ENCODE measurements around the gene ELF3.
"Not testable (repeated sequence)": the region's sequence is repeated elsewhere in the genome, so short reads cannot be mapped to it uniquely, and the experiment has no call there.

Gene ELF3

GRCh38 chr1:202015662-202015937, 5.2 kb downstream of the ELF3 start:
- TF ChIP-seq, protein P1, sequence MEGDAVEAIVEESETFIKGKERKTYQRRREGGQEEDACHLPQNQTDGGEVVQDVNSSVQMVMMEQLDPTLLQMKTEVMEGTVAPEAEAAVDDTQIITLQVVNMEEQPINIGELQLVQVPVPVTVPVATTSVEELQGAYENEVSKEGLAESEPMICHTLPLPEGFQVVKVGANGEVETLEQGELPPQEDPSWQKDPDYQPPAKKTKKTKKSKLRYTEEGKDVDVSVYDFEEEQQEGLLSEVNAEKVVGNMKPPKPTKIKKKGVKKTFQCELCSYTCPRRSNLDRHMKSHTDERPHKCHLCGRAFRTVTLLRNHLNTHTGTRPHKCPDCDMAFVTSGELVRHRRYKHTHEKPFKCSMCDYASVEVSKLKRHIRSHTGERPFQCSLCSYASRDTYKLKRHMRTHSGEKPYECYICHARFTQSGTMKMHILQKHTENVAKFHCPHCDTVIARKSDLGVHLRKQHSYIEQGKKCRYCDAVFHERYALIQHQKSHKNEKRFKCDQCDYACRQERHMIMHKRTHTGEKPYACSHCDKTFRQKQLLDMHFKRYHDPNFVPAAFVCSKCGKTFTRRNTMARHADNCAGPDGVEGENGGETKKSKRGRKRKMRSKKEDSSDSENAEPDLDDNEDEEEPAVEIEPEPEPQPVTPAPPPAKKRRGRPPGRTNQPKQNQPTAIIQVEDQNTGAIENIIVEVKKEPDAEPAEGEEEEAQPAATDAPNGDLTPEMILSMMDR (IDR thresholded peaks at IDR 0.05; ENCODE audit: low read depth, low read length): no peak
- no peak for DNase-seq (ENCODE audit: extremely low read depth, low read depth)

DNA sequence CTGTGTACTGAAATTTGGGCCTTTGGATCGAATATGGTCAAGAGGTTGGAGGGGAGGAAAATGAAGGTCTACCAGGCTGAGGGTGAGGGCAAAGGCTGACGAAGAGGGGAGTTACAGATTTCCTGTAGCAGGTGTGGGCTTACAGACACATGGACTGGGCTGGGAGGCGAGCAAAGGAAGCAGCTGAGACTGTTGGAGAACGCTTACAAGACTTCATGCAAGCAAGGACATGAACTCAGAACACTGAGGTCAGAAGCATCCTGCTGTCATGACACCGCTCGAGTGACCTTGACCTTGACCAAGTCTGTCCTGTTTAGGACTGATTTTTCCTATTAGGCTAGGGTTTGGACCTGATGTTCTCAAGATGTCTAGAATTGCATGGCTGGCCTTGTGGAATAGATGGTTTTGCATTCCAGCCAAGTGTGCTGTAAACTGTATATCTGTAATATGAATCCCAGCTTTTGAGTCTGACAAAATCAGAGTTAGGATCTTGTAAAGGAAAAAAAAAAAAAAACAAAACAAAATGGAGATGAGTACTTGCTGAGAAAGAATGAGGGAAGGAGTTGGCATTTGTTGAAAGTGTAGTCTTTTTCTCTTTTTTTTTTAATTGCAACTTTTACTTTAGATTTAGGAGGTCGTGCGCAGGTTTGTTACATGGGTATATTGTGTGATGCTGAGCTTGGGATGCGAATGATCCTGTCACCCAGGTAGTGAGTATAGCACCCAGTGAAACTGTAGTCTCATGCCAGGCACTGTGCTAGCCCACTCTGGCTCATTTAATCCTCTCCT, 5.8 kb downstream of the ELF3 start:
- DNase-seq (ENCODE audit: extremely low read depth, low read depth): peak; percentile 44
- TF ChIP-seq, protein P1 (IDR thresholded peaks at IDR 0.05; ENCODE audit: low read depth, low read length): no peak

GRCh38 chr1:202016811-202017748, 6.7 kb downstream of the ELF3 start:
- no peak for DNase-seq (ENCODE audit: extremely low read depth, low read depth)
- TF ChIP-seq, protein P1 (IDR thresholded peaks at IDR 0.05; ENCODE audit: low read depth, low read length): no peak

DNA sequence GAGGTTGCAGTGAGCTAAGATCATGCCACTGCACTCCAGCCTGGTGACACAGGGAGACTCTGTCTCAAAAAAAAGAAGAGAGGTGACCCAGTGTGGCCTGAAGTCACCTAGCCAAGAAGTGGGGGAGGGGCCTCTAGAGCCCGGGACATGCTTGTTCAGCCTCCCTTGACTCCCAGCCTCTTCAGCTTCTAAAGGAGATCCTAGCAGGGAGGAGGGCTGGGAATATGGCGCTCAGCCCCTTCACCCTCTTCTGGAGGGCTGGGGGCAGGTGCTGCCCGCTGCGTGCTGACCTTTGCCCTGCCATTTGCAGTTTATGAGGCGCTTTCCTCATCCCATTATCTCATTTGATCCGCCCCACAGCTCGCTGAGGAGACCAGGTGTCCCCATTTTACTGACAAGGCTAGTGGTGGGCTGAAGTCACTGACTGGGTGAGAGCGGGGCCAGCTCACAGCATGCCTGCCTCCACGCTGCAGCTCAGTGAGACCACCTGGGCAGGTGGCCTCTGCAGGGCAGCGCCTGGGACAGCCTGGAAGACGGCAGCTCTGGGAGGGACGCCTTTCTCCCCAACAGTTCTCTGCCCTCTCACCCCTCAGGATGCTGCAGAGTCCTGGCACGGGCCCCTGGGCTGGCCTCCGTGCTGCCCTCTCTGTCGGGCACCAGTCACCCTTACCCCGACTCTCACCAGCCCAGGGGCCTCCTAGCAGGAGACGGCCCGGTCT, 7.5 kb downstream of the ELF3 start:
- DNase-seq (ENCODE audit: extremely low read depth, low read depth): no peak
- TF ChIP-seq, protein P1 (IDR thresholded peaks at IDR 0.05; ENCODE audit: low read depth, low read length): no peak

GRCh38 chr1:202018468-202019234, 8.3 kb downstream of the ELF3 start:
- DNase-seq (ENCODE audit: extremely low read depth, low read depth): no peak
- TF ChIP-seq, protein P1 (IDR thresholded peaks at IDR 0.05; ENCODE audit: low read depth, low read length): no peak

DNA sequence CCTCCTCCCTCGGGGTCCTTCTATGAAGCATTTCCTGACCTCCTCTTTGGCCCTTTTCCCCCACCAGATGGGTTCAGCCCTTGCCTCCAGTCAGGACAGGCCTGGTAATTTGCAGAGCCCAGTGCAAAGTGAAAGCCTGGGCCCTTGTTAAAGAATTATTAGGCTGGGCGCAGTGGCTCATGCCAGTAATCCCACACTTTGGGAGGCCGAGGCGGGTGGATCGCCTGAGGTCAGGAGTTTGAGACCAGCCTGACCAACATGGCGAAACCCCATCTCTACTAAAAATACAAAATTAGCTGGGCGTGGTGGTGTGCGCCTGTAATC, 8.8 kb downstream of the ELF3 start:
- DNase-seq (ENCODE audit: extremely low read depth, low read depth): not testable (repeated sequence)

- DNase-seq (ENCODE audit: extremely low read depth, low read depth): no peak
- TF ChIP-seq, protein P1 (IDR thresholded peaks at IDR 0.05; ENCODE audit: low read depth, low read length): no peak
Measured at GRCh38 chr1:202023001-202023433, 12.6 kb downstream of the ELF3 start.

All from AG09319 (cell line).